Bronchial epithelial cell (primary cell): ENCODE measurements around the gene ZGLP1. TPM values are rescaled to one million over a fixed set of nuclear protein-coding genes. Genes with fewer than 3 reads are reported as not detected.

Source experiments
- DNase-seq: peaks from one replicate; pipeline ENCODE4 v3.0.0-alpha.2; 2010; ENCODE audit warnings: low read depth
- FAIRE-seq: peaks from 2 replicates; lab custom pipeline; 2011; peaks lifted over from hg19 to GRCh38; lab: Jason Lieb, UNC
- H3K27me3 ChIP-seq: 2 replicates; pipeline ENCODE4 v1.5.1; 2011; ENCODE audit warnings: low read length; ENCODE audit not compliant: control insufficient read depth, insufficient read depth
- H3K36me3 ChIP-seq: 2 replicates; pipeline ENCODE4 v1.5.1; 2011; ENCODE audit warnings: low read length; ENCODE audit not compliant: control insufficient read depth, insufficient read depth
- H3K4me3 ChIP-seq: 2 replicates; pipeline ENCODE4 v1.5.1; 2011; ENCODE audit warnings: mild to moderate bottlenecking, low read depth, low read length, control low read depth
- CTCF ChIP-seq: IDR thresholded peaks from 2 replicates; pipeline ENCODE4 v1.5.1; 2011; ENCODE audit warnings: mild to moderate bottlenecking, moderate library complexity, low read length, control low read depth, inconsistent platforms; ENCODE audit not compliant: insufficient read depth, severe bottlenecking
- total RNA-seq: library from RNA; depleted of rRNA; stranded (reverse); fragments of >200 nt; gene quantifications from 2 replicates; pipeline ENCODE4 v1.2.1, GENCODE V29; 2014

ZGLP1 gene
- total RNA-seq, 1 donor from 2014 or later, result 0.53 TPM

DNA sequence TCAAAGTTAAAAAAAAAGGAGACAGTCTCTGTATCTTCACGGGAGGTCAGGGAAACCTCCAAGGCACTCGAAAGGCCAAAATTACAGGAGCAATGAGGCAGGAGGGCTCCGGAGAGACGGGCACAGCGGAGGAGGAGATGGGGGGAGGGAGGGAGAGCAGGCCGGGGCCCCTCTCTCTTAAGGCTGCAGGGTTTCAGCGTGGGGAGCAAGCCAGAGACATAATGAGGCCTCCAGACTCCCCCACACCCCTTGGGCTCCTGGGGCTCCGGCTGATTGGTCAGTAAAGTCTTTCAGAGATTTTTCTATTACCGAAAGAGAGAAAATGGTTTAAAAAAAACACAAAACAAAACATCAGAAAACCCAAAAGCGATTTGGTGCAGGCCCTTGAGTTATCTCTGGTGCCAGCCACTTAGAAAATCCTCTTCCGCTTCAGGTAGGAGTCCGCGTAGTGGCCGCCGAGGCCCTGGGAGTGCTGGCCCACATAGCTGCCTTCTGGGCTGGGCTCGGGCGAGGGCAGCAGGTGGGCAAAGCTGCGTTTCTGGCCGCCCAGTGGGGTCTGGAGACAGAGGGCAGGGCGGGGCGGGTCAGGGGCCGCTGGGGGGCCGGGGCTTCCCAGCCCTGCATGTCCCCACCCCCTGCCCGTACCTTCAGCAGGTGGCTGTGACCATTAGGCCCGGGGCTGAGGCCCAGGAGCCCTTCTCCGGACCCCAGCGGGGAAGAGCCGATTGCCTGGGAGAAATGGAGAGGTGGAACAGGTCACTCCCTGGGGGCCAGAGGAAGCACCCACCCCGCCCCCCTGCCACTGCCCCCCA, 7.6 kb upstream of the ZGLP1 start:
- Histone ChIP-seq H3K4me3 (no peak overlapping the region), H3K27me3 (no peaks in the 10 kb centered on the region), H3K36me3 (peaks cover 22% of the 10 kb centered on the region)
- DNase-seq, result no peak
- FAIRE-seq, result no peak
- no peak for TF ChIP-seq CTCF

DNA sequence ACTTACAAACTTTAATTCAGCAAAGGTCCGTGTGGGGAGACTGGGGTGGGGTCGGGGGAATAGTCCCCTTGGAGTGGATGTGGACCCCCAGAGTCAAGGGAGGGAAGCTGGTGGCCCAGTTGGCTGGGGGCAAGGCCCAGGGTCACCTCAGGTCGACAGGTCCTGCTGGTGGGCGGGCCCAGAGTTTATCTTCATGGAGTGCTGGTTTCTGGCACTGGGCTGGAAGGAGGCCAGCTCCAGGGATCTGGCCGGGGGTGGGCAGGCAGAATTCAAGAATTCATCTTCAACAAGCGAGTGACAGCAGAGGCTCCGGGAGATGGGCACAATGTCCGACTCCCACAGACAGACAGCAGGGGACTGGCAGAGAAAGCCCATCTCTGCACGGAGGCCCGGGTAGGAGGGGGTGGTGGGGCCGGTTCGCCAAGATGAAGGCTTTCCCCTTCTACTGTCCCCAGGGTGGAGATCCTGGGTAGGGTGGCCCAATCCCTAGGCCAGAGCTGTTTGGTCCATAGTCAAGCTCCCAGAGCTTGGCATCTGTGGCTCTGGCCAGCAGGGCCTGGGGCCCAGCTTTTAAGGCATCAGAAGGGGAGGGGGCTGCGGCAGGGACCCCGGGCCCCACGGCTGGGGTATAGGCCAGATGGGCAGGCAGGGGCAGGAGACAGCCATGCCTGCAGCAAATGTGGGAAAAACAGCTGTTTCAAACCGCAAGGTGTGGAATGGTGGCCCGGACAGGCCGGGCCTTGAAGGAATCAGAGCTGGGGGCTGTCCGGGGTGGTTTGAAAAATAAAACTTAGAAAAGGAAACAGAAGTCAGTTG, 6.8 kb upstream of the ZGLP1 start:
- Histone ChIP-seq H3K4me3 (peak overlapping the region; percentile 65), H3K27me3 (no peaks in the 10 kb centered on the region), H3K36me3 (peaks cover 20% of the 10 kb centered on the region)
- FAIRE-seq, result no peak
- DNase-seq, result no peak
- TF ChIP-seq CTCF, result no peak

DNA sequence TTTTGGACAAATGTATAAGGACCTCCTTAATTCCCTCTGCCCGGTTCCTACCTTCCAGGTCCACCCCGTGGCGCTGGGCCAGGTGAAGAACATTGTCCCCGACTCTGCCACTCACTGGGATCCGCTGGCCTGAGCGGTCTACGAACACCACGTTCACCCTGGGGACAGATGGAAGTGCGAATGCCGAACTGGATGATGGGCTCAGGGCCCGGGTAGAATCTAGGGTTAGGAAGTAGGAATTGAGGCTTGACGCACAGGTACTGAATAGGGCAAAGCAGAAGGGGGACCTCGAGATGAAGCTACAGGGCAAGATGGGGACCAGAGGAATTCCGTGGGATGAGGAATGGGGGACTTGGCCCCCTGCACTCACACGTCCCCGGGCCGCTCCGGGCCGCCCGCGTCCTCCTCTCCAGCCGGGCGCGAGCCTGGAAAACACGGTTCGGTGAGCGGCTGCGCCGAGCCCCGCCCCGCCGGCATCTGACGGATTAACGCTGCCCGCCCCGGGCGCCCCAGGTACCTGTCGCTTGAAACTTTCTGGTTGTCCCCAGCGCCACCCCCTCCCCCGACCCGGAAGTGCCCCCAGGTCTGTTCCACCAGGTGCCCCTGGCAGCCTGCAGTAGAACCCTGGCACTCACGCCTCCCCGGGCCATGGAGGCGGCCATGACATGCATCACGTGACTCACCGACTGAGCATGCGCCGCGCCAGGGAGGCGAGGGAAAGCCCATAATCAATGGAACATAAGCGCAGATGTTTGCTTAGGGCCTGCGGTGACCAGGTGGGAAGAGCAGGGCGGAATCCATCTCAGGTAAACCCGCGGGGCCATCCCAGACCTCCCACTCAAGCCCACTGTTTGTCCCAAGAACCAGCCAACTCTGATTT, 6.0 kb upstream of the ZGLP1 start, which contains the start of gene FDX2:
Gene FDX2, minus strand, starts transcription at position 681 of the 880 bp plus-strand sequence. Its CDS starts 19 bp downstream, at position 662.
- no peak for FAIRE-seq
- no peak for TF ChIP-seq CTCF
- Histone ChIP-seq H3K27me3 (no peaks in the 10 kb centered on the region), H3K36me3 (peaks cover 16% of the 10 kb centered on the region), H3K4me3 (peak within 1 kb of the TSS; percentile 65)
- DNase-seq, result peak; percentile 65

- H3K36me3 ChIP-seq, result no peaks in the 10 kb centered on the region
- H3K4me3 ChIP-seq, result no peak overlapping the region
- DNase-seq, result no peak
- no peak for TF ChIP-seq CTCF
- no peaks in the 10 kb centered on the region for H3K27me3 ChIP-seq
- FAIRE-seq, result no peak
Measured at GRCh38 chr19:10306327-10306726, 3.3 kb downstream of the ZGLP1 start.

- Histone ChIP-seq H3K36me3 (no peaks in the 10 kb centered on the region), H3K4me3 (no peak overlapping the region), H3K27me3 (no peaks in the 10 kb centered on the region)
- no peak for TF ChIP-seq CTCF
- peak; percentile 49 for DNase-seq
- FAIRE-seq, result no peak
Measured at GRCh38 chr19:10305139-10305806, 4.3 kb downstream of the ZGLP1 start.
